GM21526 (cell line): Measurements from ENCODE around the gene GNG13.
"Not testable (repeated sequence)": the region's sequence is repeated elsewhere in the genome, so short reads cannot be mapped to it uniquely, and the experiment has no call there.

Source experiments
- ATAC-seq: cut with Tn5 transposase; IDR thresholded peaks from one replicate; pipeline ENCODE4 v1.9.1; 2021; ENCODE audit warnings: moderate library complexity; ENCODE audit not compliant: unreplicated experiment, low FRiP score

GNG13 gene

GRCh38 chr16:799948-800833 is at the start of gene GNG13:
TSS of gene GNG13 (minus strand) at chr16:800734. CDS start at chr16:799077, 1,657 bp downstream.
- no peak for ATAC-seq

- ATAC-seq: no peak
These were observed 48.1 kb upstream of the GNG13 start for GRCh38 chr16:848510-849253.

- no peak for ATAC-seq
These were observed 47.3 kb upstream of the GNG13 start for GRCh38 chr16:847681-848445.

GRCh38 chr16:847151-847550 is 46.6 kb upstream of the GNG13 start:
- ATAC-seq: no peak

GRCh38 chr16:845351-845745 is 44.8 kb upstream of the GNG13 start:
- no peak for ATAC-seq

- ATAC-seq: no peak
These were observed 44.3 kb upstream of the GNG13 start for GRCh38 chr16:844638-845350.

- ATAC-seq: no peak
These were observed 43.2 kb upstream of the GNG13 start for GRCh38 chr16:843771-844170.

GRCh38 chr16:842711-843560 is 42.4 kb upstream of the GNG13 start:
- ATAC-seq: no peak

GRCh38 chr16:842061-842476 is 41.5 kb upstream of the GNG13 start:
- no peak for ATAC-seq

- ATAC-seq: no peak
These were observed 41.0 kb upstream of the GNG13 start for GRCh38 chr16:841455-842060.

GRCh38 chr16:840561-841454 is 40.3 kb upstream of the GNG13 start:
- no peak for ATAC-seq

- no peak for ATAC-seq
These were observed 39.3 kb upstream of the GNG13 start for GRCh38 chr16:839643-840408.

- no peak for ATAC-seq
These were observed 38.2 kb upstream of the GNG13 start for GRCh38 chr16:838741-839140.

- ATAC-seq: not testable (repeated sequence)
These were observed 36.3 kb upstream of the GNG13 start for GRCh38 chr16:836822-837221.

- no peak for ATAC-seq
These were observed 35.7 kb upstream of the GNG13 start for GRCh38 chr16:836221-836620.

- ATAC-seq: no peak
These were observed 34.8 kb upstream of the GNG13 start for GRCh38 chr16:835373-835772.

- ATAC-seq: no peak
These were observed 32.9 kb upstream of the GNG13 start for GRCh38 chr16:833411-833810.
